Osteocyte (in vitro differentiated cells): ENCODE results near the gene IMMP2L. TPM values are rescaled to one million over a fixed set of nuclear protein-coding genes. Genes with fewer than 3 reads are reported as not detected.

Experiments
- DNase-seq: peaks from one replicate; pipeline ENCODE4 v3.0.0; 2021; ENCODE audit warnings: mixed read lengths; ENCODE audit not compliant: unreplicated experiment; ENCODE audit errors: extremely low spot score
- H3K27ac Mint-ChIP-seq: one replicate; pipeline ENCODE4 v1.8.0; 2021; ENCODE audit warnings: mild to moderate bottlenecking, mixed read lengths; ENCODE audit not compliant: unreplicated experiment
- H3K27me3 Mint-ChIP-seq: one replicate; pipeline ENCODE4 v1.8.0; 2021; ENCODE audit warnings: mixed read lengths; ENCODE audit not compliant: unreplicated experiment
- H3K36me3 Mint-ChIP-seq: one replicate; pipeline ENCODE4 v1.8.0; 2021; ENCODE audit warnings: mixed read lengths; ENCODE audit not compliant: unreplicated experiment
- H3K4me1 Mint-ChIP-seq: one replicate; pipeline ENCODE4 v1.8.0; 2021; ENCODE audit warnings: mixed read lengths; ENCODE audit not compliant: unreplicated experiment
- H3K4me3 Mint-ChIP-seq: one replicate; pipeline ENCODE4 v1.8.0; 2021; ENCODE audit warnings: mild to moderate bottlenecking, moderate library complexity, mixed read lengths; ENCODE audit not compliant: unreplicated experiment
- H3K9me3 Mint-ChIP-seq: one replicate; pipeline ENCODE4 v1.8.0; 2021; ENCODE audit warnings: mixed read lengths; ENCODE audit not compliant: unreplicated experiment
- CTCF ChIP-seq: fragments of 200-600 bp; sonication (generic); IDR thresholded peaks from 2 replicates; pipeline ENCODE4 v1.5.0; 2021; ENCODE audit warnings: antibody characterized with exemption, mild to moderate bottlenecking, moderate library complexity
- total RNA-seq: library from RNA; stranded (reverse); gene quantifications from 2 replicates; pipeline ENCODE4 v1.2.1, GENCODE V29; 2021

IMMP2L gene
- total RNA-seq, 1 donor from 2014 or later, result 15.6 TPM

- Mint-ChIP-seq H3K27ac (no peak overlapping the region), H3K4me3 (no peak overlapping the region), H3K27me3 (peaks cover 3% of the 10 kb centered on the region), H3K9me3 (no peaks in the 10 kb centered on the region), H3K36me3 (no peaks in the 10 kb centered on the region), H3K4me1 (peaks cover 2% of the 10 kb centered on the region)
- no peak for DNase-seq
- TF ChIP-seq CTCF, result no peak
Measured at GRCh38 chr7:110909117-110909516, 653.2 kb downstream of the IMMP2L start.

DNA sequence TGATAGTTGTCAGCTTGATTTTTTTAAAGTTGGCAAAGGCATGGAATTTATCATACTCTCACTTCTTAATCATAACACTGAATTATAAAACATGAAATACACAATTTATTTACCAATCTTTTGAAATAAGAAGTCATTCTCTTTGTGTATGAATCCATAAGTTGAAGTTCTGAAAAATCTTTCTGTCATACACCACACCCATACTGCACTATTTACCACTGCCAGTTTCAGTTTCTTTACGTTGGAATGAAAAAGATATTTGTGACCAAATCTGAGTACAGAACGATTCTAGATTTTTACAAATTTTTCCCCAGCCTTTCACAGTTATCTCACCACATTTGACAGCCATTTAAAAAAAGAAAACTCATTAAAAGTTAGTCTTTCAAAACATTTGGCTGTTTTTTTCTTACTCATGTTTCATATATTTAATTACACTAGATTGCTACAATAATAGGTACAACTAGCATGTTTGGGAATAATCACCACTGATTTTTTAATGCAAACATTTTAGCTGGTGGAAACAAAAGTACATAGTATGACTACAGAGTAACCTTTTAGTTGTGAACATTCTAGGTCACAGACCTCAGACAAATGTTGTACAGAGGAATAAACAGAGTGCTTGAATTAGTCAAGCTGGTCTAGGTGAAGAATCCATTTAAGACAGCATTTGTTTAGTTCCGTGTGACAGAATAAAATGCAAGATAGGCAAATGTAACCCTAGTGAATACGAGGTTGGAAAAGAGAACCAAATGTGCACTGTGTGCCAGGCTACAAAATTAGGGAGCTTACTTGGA, 656.3 kb downstream of the IMMP2L start:
- TF ChIP-seq CTCF, result no peak
- DNase-seq, result no peak
- no peaks in the 10 kb centered on the region for H3K9me3 Mint-ChIP-seq
- H3K27ac Mint-ChIP-seq, result no peak overlapping the region
- H3K27me3 Mint-ChIP-seq, result no peaks in the 10 kb centered on the region
- no peak overlapping the region for H3K4me3 Mint-ChIP-seq
- H3K36me3 Mint-ChIP-seq, result no peaks in the 10 kb centered on the region
- peaks cover 2% of the 10 kb centered on the region for H3K4me1 Mint-ChIP-seq

- Mint-ChIP-seq H3K4me3 (no peak overlapping the region), H3K9me3 (peaks cover 14% of the 10 kb centered on the region), H3K27me3 (no peaks in the 10 kb centered on the region), H3K27ac (no peak overlapping the region), H3K4me1 (no peaks in the 10 kb centered on the region), H3K36me3 (no peaks in the 10 kb centered on the region)
- DNase-seq, result no peak
- no peak for TF ChIP-seq CTCF
Measured at GRCh38 chr7:110898516-110898915, 663.8 kb downstream of the IMMP2L start.

DNA sequence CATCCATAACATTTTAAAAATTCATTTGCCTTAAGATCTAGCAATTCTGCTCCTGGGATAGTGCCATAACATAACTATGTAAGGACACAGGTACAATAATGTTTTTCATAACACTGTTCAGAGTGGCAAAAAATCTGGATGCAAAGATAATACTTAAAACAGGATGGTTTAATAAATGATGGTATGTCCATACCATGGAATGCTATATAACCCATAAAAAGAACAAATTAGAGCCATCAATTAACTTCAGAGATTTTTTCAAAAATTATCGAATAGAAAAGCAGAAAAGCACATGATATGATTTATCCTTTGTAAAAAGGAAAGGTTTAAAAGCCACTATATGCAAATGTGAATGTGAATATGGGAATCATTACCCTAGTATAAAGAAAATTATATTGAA, 664.8 kb downstream of the IMMP2L start:
- peaks cover 14% of the 10 kb centered on the region for H3K9me3 Mint-ChIP-seq
- H3K4me1 Mint-ChIP-seq, result no peaks in the 10 kb centered on the region
- H3K4me3 Mint-ChIP-seq, result no peak overlapping the region
- H3K36me3 Mint-ChIP-seq, result no peaks in the 10 kb centered on the region
- no peak overlapping the region for H3K27ac Mint-ChIP-seq
- TF ChIP-seq CTCF, result no peak
- H3K27me3 Mint-ChIP-seq, result no peaks in the 10 kb centered on the region
- no peak for DNase-seq

DNA sequence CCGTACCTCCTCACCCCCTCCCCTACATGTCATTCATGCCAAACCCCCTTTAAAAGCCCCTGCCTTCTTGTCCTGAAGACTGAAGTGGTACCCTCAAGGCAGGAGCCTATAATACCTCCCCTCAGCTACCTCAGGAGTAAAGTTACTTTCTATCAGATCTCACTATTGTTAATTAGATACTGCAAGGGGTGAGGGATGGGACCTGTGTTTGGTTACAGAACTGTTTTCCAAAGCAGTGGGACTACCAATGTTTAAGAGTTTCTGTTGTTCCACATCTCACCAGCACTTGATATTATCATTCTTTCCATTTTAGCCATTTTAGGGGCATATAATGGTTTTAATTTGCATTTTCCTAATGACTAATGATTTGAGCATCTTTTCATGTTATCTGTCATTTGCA, 668.2 kb downstream of the IMMP2L start:
- H3K27me3 Mint-ChIP-seq, result no peaks in the 10 kb centered on the region
- no peak overlapping the region for H3K4me3 Mint-ChIP-seq
- H3K9me3 Mint-ChIP-seq, result peaks cover 14% of the 10 kb centered on the region
- no peaks in the 10 kb centered on the region for H3K4me1 Mint-ChIP-seq
- DNase-seq, result no peak
- no peak overlapping the region for H3K27ac Mint-ChIP-seq
- TF ChIP-seq CTCF, result no peak
- H3K36me3 Mint-ChIP-seq, result no peaks in the 10 kb centered on the region
